Left lobe of liver (tissue), 2 donors: ENCODE results near the gene LSS. TPM values are rescaled to one million over a fixed set of nuclear protein-coding genes. Genes with fewer than 3 reads are reported as not detected.

Experiments
- ATAC-seq: fragments of 200-7000 bp; cut with Tn5 transposase; one replicate; pipeline ENCODE4 v1.9.1; 2020; ENCODE audit warnings: mild to moderate bottlenecking, moderate library complexity
- DNase-seq: peaks from one replicate; pipeline ENCODE4 v3.0.0-alpha.2; 2020; ENCODE audit warnings: low spot score
- total RNA-seq: library from RNA; stranded (reverse); gene quantifications from one replicate; pipeline ENCODE4 v1.2.1, GENCODE V29; 2021
- donor health status: DM: no; HTN: no; CAD: no; lungs with moderate emphysema.
- donor health status: DM: no; HTN: yes; CAD: no.

Gene LSS
- total RNA-seq, 1 donor from 2014 or later = 67.9 TPM

- no peak for ATAC-seq
- no peak for DNase-seq
Measured at GRCh38 chr21:46219591-46220239, 8.9 kb downstream of the LSS start.

GRCh38 chr21:46218906-46219590, 9.5 kb downstream of the LSS start:
- no peak for ATAC-seq
- no peak for DNase-seq

GRCh38 chr21:46217511-46218196, 10.9 kb downstream of the LSS start:
- DNase-seq = peak; percentile 41
- ATAC-seq = no peak

- ATAC-seq (no peak), DNase-seq (peak; percentile 41)
Measured at GRCh38 chr21:46216132-46216747, 12.3 kb downstream of the LSS start.

GRCh38 chr21:46215436-46216131, 13.0 kb downstream of the LSS start:
- DNase-seq = peak; percentile 45
- ATAC-seq = no peak

GRCh38 chr21:46214478-46215340, 13.9 kb downstream of the LSS start:
- DNase-seq (peak; percentile 40), ATAC-seq (no peak)

- DNase-seq = peak; percentile 42
- no peak for ATAC-seq
Measured at GRCh38 chr21:46213620-46214286, 14.8 kb downstream of the LSS start.

GRCh38 chr21:46212721-46213484, 15.7 kb downstream of the LSS start:
- no peak for ATAC-seq
- peak; percentile 37 for DNase-seq

GRCh38 chr21:46211786-46212720, 16.5 kb downstream of the LSS start:
- no peak for DNase-seq
- no peak for ATAC-seq

- ATAC-seq (no peak), DNase-seq (no peak)
Measured at GRCh38 chr21:46211376-46211775, 17.2 kb downstream of the LSS start.

GRCh38 chr21:46210378-46211136, 18.0 kb downstream of the LSS start:
- ATAC-seq = peak; percentile 8

GRCh38 chr21:46208761-46209721, 19.5 kb downstream of the LSS start:
- ATAC-seq (no peak), DNase-seq (no peak)

More at GRCh38 chr21:46210378-46211136, 18.0 kb downstream of the LSS start:
- DNase-seq = no peak

- no peak for ATAC-seq
- DNase-seq = no peak
Measured at GRCh38 chr21:46207920-46208591, 20.5 kb downstream of the LSS start.

- DNase-seq = no peak
- ATAC-seq = peak; percentile 7
Measured at GRCh38 chr21:46207006-46207919, 21.3 kb downstream of the LSS start.
